Measurements from ENCODE around the gene RTRAF.

- TF ChIP-seq, protein P1, sequence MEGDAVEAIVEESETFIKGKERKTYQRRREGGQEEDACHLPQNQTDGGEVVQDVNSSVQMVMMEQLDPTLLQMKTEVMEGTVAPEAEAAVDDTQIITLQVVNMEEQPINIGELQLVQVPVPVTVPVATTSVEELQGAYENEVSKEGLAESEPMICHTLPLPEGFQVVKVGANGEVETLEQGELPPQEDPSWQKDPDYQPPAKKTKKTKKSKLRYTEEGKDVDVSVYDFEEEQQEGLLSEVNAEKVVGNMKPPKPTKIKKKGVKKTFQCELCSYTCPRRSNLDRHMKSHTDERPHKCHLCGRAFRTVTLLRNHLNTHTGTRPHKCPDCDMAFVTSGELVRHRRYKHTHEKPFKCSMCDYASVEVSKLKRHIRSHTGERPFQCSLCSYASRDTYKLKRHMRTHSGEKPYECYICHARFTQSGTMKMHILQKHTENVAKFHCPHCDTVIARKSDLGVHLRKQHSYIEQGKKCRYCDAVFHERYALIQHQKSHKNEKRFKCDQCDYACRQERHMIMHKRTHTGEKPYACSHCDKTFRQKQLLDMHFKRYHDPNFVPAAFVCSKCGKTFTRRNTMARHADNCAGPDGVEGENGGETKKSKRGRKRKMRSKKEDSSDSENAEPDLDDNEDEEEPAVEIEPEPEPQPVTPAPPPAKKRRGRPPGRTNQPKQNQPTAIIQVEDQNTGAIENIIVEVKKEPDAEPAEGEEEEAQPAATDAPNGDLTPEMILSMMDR (IDR thresholded peaks at IDR 0.05 in 2 of 3, conservative IDR thresholded peaks at IDR 0.05 in 1 of 3; ENCODE audit: insufficient read depth in 2 of 3, low read depth in 1 of 3, low read length in 3 of 3): peak; percentile 50 to 68 (median 65)
- TF ChIP-seq REST (IDR thresholded peaks at IDR 0.05; ENCODE audit: borderline replicate concordance) (no peak), REST (CRISPR knock-in tag; IDR thresholded peaks at IDR 0.05; ENCODE audit: low read depth) (no peak), SRSF3 (IDR thresholded peaks at IDR 0.05; ENCODE audit: insufficient read depth, low read length) (no peak), CREM (IDR thresholded peaks at IDR 0.05; ENCODE audit: low read depth) (no peak)
Measured at GRCh38 chr14:52015411-52016030, 26.2 kb downstream of the RTRAF start.

Measured in K562 (cell line).